HL-60 (cell line): ENCODE results near the gene C9orf50.

Experiments
- DNase-seq, 2 experiments: peaks; one replicate each; pipeline ENCODE4 v3.0.0-alpha.2; 2010 to 2020; ENCODE audit warnings: low read depth in 1 of 2, low spot score in 1 of 2
- H3K27ac ChIP-seq: fragments of 250-450 bp; sonication (Bioruptor Pico); replicated peaks from 2 replicates; pipeline ENCODE4 v1.5.1; 2020; ENCODE audit warnings: mild to moderate bottlenecking, moderate library complexity
- H3K27me3 ChIP-seq: fragments of 250-450 bp; sonication (Bioruptor Pico); 2 replicates; pipeline ENCODE4 v1.5.1; 2021; ENCODE audit warnings: mild to moderate bottlenecking, moderate library complexity; ENCODE audit not compliant: insufficient read depth, poor library complexity, severe bottlenecking
- H3K4me3 ChIP-seq: replicated peaks from 2 replicates; pipeline ENCODE4 v1.5.1; 2011; ENCODE audit warnings: mild to moderate bottlenecking, control low read depth, low read length; ENCODE audit not compliant: insufficient read depth
- CTCF ChIP-seq: IDR thresholded peaks from one replicate; pipeline ENCODE4 v1.5.1; 2011; ENCODE audit warnings: low read length, control low read depth, inconsistent platforms; ENCODE audit not compliant: insufficient read depth
- GABPA ChIP-seq: IDR thresholded peaks from 2 replicates; pipeline ENCODE4 v1.6.1; 2012; ENCODE audit warnings: low read depth
- POLR2AphosphoS5 ChIP-seq: IDR thresholded peaks from 2 replicates; pipeline ENCODE4 v1.6.1; 2012; ENCODE audit warnings: low read depth
- REST ChIP-seq: IDR thresholded peaks from 2 replicates; pipeline ENCODE4 v1.6.1; 2012; ENCODE audit warnings: low read depth; ENCODE audit not compliant: insufficient replicate concordance
- SPI1 ChIP-seq: IDR thresholded peaks from 2 replicates; pipeline ENCODE4 v1.6.1; 2012; ENCODE audit warnings: low read depth, mild to moderate bottlenecking, borderline replicate concordance

The C9orf50 gene

GRCh38 chr9:129574911-129575585 lies 45.9 kb downstream of the C9orf50 start:
- no peak overlapping the region for H3K4me3 ChIP-seq
- TF ChIP-seq REST: no peak
- no peak for TF ChIP-seq SPI1
- TF ChIP-seq GABPA: no peak
- TF ChIP-seq CTCF: no peak
- no peak for TF ChIP-seq POLR2AphosphoS5
- no peak overlapping the region for H3K27ac ChIP-seq

GRCh38 chr9:129573977-129574376 lies 46.9 kb downstream of the C9orf50 start:
- Histone ChIP-seq H3K4me3 (no peak overlapping the region), H3K27me3 (no peaks in the 10 kb centered on the region), H3K27ac (no peak overlapping the region)
- DNase-seq: no peak
- TF ChIP-seq CTCF: no peak
- no peak for TF ChIP-seq REST
- TF ChIP-seq SPI1: no peak

More at GRCh38 chr9:129574911-129575585, 45.9 kb downstream of the C9orf50 start:
- no peak for DNase-seq
- no peaks in the 10 kb centered on the region for H3K27me3 ChIP-seq

- peaks cover 7% of the 10 kb centered on the region for H3K27me3 ChIP-seq
- TF ChIP-seq GABPA (no peak), POLR2AphosphoS5 (no peak), REST (no peak), SPI1 (no peak), CTCF (no peak)
- DNase-seq: no peak
Observed at GRCh38 chr9:129572517-129572916, 48.4 kb downstream of the C9orf50 start.

More at GRCh38 chr9:129572517-129572916, 48.4 kb downstream of the C9orf50 start:
- Histone ChIP-seq H3K27ac (no peak overlapping the region), H3K4me3 (no peak overlapping the region)
